GM21447 (cell line): ENCODE data around the gene PTPN9.
"Not testable (repeated sequence)": the region's sequence is repeated elsewhere in the genome, so short reads cannot be mapped to it uniquely, and the experiment has no call there.

Experiments
- ATAC-seq: cut with Tn5 transposase; IDR thresholded peaks from one replicate; pipeline ENCODE4 v1.9.1; 2021; ENCODE audit not compliant: unreplicated experiment

Gene PTPN9

GRCh38 chr15:75578948-75579920 is at the start of gene PTPN9:
TSS of gene PTPN9 (minus strand) at chr15:75579315. CDS start at chr15:75578776, 539 bp downstream.
- ATAC-seq: no peak

GRCh38 chr15:75625542-75626347 is 46.6 kb upstream of the PTPN9 start, which contains the start of gene SNUPN:
TSS of gene SNUPN (minus strand) at chr15:75625725. CDS start at chr15:75621051, 4,674 bp downstream.
- peak; percentile 85 for ATAC-seq

DNA sequence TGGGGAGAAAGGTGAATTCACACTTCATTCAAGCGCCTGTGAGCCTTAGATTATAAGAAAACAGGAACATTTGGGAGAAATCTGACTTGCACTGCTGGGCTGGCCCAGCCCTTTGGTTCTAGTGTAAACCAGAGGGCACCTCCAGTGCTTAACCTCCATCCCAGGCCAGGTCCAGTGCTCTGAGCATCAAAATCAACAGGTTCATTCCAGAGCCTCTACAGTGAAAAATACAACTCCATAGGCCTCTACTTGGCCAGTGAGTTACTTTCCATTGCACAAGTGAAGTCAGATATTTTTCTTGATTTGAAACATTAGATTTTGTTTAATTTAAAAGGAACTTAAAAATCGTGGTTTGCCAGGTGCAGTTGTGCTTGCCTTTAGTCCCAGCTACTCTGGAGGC is 43.4 kb upstream of the PTPN9 start:
- no peak for ATAC-seq

GRCh38 chr15:75620841-75621391 is 41.8 kb upstream of the PTPN9 start:
- no peak for ATAC-seq

DNA sequence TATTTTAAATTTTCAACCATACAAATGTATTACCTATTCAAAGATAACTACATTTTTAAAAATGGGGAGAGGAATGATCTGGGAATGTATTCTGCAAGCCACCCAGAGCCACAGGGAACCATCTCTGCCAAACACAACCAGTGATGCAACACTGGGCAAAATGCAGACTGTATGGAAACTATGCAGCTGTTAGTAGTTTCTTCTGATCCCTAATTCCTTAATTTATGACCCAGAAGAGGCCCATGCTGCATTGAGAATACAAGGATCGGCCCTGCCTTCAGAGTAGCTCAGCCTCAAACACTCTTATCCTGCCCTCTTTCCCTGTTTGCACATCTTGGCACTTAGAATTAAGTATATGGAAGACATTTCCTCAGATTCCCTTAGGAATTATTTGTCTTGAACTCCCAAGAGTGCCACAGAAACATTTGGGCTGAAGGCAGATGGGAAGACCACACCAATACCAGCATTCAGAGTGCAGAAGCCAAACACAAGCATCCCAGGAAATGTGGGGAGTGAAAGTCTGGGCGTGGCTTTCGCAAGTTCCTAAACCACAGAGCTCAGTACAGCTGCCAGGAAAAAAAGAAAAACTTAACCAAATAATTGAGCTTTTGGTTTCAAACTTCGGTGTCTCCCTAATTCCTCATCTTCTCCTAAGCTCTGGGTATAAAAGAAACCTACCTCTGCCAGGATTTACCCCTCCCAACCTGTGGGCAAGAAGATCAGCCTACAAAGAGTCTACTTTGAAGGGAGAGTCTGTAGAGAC is 41.1 kb upstream of the PTPN9 start:
- ATAC-seq: no peak

DNA sequence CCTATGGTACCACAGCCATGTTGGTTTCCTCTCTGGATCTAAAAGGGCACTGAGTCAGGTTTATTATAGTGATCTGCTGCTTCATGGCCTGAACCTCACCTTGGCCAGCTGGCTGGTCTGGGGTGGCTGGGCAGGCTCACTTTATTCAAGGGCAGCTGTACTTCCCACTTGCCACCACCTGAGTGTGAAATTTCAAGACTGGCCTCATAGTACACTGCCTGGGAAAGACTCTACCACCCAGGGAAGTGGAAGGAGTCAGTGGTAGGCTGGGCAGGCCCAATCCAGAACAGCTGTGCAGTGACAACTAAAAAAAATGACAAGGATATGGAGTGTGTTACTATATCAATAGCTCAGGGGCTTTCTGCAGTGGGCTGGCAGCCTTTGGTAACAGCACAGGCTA is 37.7 kb upstream of the PTPN9 start:
- ATAC-seq: no peak

DNA sequence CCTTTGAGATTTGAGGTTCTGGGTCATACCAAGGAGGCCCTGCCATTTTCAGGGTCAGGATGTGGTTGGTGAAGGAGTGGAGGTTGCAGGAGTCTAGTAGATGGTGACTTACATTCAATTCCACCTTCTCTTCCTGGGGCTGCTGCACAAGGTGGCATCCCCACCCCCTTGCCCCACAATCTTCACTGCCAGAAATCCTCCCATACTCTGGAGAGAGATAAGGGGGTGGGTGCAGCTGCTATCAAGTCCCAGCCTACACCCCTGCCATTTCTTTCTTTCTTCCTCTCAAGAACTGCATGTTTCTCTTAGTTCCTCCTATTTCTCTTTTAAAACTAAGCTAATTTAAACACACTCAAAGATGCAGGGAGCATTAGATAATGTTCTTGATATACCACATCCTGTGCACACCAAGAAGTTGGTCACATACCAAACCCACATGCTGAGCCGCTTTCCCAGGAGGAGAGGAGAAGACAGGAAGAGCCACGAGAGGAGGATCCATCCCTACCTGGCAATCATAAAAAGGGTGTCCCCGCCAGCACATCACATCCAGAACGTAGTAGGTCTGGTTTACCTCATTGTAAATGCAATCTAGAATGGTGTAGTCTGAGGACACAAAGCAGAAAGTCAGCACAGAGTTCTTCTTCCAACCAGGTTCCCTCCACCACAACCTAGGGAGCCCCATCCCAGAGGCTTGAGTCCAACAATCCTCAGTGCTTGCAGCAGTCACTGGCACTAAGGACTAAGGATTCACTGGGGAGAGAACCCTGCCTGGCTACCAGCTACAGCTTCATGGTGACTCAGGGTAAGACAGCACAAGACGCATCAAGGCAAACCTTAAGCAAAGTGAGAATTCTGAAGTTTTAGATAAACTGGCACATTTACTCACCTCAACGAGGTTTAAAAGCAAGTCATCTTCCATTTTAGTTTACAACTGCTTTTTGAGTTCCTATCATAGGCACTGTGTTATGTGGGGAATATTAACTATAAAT is 27.9 kb upstream of the PTPN9 start:
- ATAC-seq: no peak

GRCh38 chr15:75606026-75606425 is 26.9 kb upstream of the PTPN9 start:
- no peak for ATAC-seq

DNA sequence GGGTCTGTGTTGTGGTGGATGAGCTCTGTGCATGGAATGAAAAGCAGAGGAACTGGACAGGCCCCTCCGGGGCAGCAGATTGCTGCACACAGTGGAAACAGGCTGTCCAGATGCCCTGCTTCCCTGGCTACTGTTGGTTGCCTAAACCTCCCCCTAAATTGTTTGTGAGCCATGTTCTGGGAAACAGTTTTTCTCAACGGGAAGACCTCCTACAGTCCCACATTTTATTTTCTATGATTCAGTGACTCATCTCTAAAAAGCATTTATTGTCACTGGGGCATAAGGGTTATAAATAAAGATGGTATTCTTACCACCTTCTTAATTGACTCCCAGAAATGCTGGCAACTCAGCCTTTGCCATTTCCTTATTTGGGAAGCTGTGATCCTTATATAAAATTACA is 20.3 kb upstream of the PTPN9 start:
- no peak for ATAC-seq

- ATAC-seq: no peak
Measured at GRCh38 chr15:75598361-75598760, 19.2 kb upstream of the PTPN9 start.

DNA sequence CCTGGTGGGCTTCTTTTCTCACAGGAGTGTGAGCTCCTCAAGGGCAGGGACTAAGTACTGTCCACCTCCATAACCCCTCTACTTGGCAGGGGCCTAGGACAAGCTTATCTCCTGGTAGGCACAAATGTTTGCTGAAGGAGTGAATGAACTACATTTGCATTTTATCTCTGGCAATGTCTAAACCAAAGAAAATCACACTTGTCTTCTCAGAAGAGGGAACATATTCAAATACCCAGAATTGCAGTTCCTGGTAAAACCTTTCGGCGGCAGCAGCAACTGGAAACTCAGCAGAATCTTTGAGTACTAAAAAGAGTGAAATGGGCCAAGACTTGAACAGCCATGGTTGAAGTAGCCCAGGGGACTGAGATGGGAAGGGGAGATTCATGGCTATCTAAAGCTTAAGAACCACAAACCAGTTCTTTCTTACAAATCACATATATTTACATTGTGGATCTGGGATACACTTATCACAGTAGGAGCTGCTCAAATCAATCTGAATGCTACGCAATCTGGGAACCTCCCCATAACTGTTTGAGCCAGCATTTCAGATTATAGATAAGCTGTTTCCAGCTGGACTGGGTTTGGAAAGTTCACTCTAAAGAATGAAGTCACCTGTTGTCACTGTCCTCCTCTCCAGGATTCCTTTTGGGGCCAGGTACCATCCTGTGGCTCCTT is 18.7 kb upstream of the PTPN9 start:
- ATAC-seq: no peak

GRCh38 chr15:75596703-75597345 is 17.7 kb upstream of the PTPN9 start:
- ATAC-seq: no peak

DNA sequence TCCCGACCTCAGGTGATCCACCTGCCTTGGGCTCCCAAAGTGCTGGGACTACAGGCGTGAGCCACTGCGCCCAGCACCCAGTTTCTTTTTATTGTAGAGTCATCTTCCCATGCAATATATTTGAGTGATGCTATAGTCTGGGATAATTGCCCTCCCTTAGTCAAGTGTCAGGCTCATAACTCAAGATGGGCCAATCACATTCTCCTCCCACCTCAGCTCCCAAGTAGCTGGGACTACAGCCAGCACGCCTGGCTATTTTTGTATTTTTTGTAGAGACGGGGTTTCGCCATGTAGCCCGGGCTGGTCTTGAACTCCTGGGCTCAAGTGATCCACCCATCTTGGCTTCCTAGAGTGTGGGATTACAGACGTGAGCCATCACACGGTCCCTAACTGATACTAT is 15.2 kb upstream of the PTPN9 start:
- ATAC-seq: no peak

GRCh38 chr15:75591655-75592364 is 12.7 kb upstream of the PTPN9 start:
- no peak for ATAC-seq

- no peak for ATAC-seq
Measured at GRCh38 chr15:75590239-75590638, 11.1 kb upstream of the PTPN9 start.

DNA sequence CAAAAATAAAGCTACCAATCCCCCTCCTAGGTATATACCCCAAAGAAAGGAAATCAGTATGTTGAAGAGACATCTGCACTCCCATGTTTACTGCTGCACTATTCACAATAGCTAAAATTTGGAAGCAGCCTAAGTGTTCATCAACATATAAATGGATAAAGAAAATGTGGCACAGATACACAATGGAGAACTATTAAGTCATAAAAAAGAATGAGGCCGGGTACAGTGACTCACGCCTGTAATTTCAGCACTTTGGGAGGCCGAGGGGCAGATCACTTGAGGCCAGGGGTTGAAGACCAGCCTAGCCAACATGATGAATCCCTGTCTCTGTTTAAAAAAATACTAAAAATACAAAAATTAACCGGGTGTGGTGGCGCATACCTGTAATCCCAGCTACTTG is 10.0 kb upstream of the PTPN9 start:
- ATAC-seq: no peak

DNA sequence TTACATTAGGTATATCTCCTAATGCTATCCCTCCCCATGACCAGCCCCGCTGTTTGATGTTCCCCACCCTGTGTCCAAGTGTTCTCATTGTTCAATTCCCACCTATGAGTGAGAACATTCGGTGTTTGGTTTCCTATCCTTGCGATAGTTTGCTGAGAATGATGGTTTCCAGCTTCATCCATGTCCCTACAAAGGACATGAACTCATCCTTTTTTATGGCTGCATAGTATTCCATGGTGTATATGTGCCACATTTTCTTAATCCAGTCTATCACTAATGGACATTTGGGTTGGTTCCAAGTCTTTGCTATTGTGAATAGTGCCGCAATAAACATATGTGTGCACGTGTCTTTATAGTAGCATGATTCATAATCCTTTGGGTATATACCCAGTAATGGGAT is 7.3 kb upstream of the PTPN9 start:
- not testable (repeated sequence) for ATAC-seq

GRCh38 chr15:75584121-75584520 is 5.0 kb upstream of the PTPN9 start:
- ATAC-seq: no peak
